T-helper 1 cell treated with Interleukin-12 subunit alpha and Interleukin-12 subunit beta and Interleukin-4 antibody, amounts not matched to agents 30 μg/mL and 1 μg/mL, for 36 hours (primary cell): ENCODE results near the gene VIPR2.

ENCODE experiments used
- H3K27ac Mint-ChIP-seq: one replicate; pipeline ENCODE4 v1.8.0; 2021; ENCODE audit warnings: mild to moderate bottlenecking, mixed read lengths
- H3K27me3 Mint-ChIP-seq: one replicate; pipeline ENCODE4 v1.8.0; 2021; ENCODE audit warnings: low read depth, mixed read lengths
- H3K36me3 Mint-ChIP-seq: one replicate; pipeline ENCODE4 v1.8.0; 2021; ENCODE audit warnings: low read depth, mixed read lengths
- H3K4me1 Mint-ChIP-seq: one replicate; pipeline ENCODE4 v1.8.0; 2021; ENCODE audit warnings: low read depth, mixed read lengths
- H3K4me3 Mint-ChIP-seq: one replicate; pipeline ENCODE4 v1.8.0; 2021; ENCODE audit warnings: mild to moderate bottlenecking, moderate library complexity, mixed read lengths
- H3K9me3 Mint-ChIP-seq: one replicate; pipeline ENCODE4 v1.8.0; 2021; ENCODE audit warnings: mixed read lengths

The VIPR2 gene

DNA sequence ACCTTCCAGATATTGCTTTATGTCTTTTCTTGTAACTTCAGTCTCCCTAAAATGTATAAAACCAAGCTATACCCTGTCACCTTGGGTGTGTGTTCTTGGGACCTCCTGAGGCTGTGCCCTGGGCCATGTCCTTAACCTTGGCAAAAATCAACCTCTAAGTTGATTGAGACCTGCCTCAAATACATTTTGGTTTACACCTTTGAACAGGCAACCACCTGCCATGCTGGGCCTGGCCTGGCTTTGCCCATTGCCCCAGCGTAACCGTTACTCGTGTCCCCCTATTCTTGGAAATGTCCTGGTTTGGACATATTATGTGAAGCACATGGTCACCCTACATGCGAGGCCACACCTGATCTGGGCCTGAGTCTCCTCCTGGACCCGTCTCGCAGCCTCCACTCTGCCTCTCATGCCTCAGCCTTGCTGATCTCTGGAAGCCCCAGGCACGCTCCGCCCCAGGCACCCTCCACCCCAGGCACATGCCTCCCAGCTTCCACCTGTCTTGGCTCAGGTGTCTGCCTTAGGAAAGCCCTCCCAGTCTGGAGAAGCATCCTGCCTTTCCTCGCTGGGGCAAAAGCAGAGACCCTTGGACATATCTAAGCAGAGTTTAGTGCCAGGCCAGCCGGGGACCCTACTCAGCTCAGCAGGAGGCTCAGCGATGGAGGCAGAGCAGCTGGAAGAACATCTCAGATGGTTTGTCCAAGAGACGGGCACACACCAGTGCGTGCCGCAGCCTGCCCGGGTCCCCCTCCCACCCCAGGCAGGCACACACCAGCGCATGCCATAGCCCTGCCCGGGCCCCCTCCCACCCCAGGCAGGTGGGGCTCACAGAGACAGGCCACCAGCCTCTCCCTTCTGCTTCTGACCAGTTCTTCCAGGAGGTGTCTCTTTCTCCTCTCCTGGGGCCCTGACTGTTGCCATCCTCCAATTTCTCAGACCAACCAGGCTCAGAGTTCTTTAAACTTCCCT lies 4.0 kb upstream of the VIPR2 start:
- Mint-ChIP-seq H3K36me3 (no peaks in the 10 kb centered on the region), H3K9me3 (no peaks in the 10 kb centered on the region), H3K27ac (no peak overlapping the region), H3K4me3 (no peak overlapping the region), H3K27me3 (peaks cover 10% of the 10 kb centered on the region), H3K4me1 (no peaks in the 10 kb centered on the region)

DNA sequence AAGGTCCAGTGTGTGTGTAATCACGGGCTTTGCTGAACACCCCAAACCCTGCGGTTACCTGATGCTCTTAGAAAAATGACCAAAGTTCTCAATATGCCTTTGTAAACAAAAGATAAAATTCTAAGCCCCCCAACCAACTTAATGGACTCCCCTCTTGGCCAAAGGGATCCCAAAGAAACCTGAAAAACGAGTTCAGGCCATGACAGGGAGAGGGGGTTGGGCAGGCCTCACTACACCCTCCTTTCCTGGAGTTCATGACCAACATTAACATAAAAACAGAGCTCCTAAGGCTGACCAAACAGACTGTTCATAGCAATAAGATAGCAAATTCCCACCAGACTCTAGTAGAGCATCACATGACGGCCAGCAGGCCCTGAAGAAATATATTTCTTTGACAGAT lies 3.0 kb upstream of the VIPR2 start:
- Mint-ChIP-seq H3K9me3 (no peaks in the 10 kb centered on the region), H3K4me3 (no peak overlapping the region), H3K27me3 (peaks cover 19% of the 10 kb centered on the region), H3K36me3 (no peaks in the 10 kb centered on the region), H3K4me1 (peaks cover 2% of the 10 kb centered on the region), H3K27ac (no peak overlapping the region)

DNA sequence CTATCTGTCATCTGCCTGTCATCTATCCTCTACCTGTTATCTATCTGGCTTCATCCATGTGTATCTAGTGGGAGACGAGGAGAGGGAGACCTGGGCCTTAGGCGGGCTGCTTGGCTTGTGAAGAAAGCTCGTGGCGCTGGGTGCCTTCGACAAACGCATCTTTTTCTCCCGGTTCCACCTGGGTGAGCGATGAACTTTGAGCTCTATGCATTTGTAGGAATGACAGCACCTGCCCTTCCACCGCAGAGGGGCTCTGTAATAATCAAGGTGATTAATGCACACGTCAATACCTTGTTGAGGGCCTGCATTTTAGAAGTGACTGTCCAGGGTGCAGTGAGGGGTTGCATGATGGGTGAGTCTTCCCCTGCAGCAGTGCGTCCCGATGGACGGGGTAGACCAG lies 2.6 kb upstream of the VIPR2 start:
- no peak overlapping the region for H3K4me3 Mint-ChIP-seq
- H3K9me3 Mint-ChIP-seq = no peaks in the 10 kb centered on the region
- H3K4me1 Mint-ChIP-seq = peaks cover 2% of the 10 kb centered on the region
- no peaks in the 10 kb centered on the region for H3K36me3 Mint-ChIP-seq
- peaks cover 20% of the 10 kb centered on the region for H3K27me3 Mint-ChIP-seq
- H3K27ac Mint-ChIP-seq = no peak overlapping the region

DNA sequence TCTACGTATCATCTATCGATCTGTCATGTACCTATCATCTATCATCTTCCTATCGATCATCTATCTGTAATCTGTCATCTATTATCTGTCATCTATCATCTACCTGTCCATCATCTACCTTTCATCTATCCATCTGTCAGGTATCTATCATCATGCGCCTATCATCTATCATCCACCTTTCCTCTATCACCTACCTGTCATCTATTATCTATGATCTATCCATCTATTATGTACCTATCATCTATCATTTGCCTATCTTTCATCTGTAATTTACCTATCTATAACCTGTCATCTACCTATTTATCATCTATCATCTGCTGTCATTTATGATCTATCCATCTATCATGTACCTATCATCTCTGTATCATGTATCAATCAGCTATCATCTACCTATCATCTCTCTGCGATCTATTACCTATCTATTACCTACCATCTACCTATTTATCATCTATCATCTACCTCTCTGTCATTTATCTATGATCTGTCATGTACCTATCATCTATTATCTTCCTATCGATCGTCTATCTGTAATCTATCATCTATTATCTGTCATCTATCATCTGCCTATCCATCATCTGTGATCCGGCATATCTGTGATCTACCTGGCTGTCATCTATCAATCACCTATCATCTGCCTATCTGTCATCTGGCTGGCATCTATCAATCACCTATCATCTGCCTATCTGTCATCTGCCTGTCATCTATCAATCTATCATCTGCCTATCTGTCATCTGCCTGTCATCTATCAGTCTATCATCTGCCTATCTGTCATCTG lies 1.6 kb upstream of the VIPR2 start:
- Mint-ChIP-seq H3K4me3 (no peak overlapping the region), H3K27ac (no peak overlapping the region), H3K9me3 (no peaks in the 10 kb centered on the region), H3K27me3 (peaks cover 25% of the 10 kb centered on the region), H3K36me3 (no peaks in the 10 kb centered on the region), H3K4me1 (peaks cover 2% of the 10 kb centered on the region)

DNA sequence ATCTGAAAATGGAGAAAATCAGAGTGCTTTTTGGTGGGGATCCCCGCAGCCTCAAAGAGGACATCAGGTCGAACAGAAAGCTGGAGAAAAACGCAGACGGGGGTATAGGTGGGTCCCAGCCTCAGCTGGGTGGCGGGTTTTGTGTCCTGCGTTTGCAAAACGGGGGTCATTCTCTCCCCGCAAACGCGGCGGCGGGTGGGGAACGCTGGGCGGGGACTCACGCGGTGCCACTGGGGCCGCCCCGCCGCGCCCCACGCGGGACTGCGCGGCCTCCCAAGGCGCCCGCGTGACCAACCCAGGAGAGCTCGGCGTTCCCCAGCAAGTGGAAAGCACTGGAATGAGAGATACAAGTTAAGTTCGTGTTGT lies 806 bp upstream of the VIPR2 start:
- peaks cover 28% of the 10 kb centered on the region for H3K27me3 Mint-ChIP-seq
- H3K27ac Mint-ChIP-seq = no peak overlapping the region
- no peaks in the 10 kb centered on the region for H3K9me3 Mint-ChIP-seq
- peak overlapping the region; percentile 30 for H3K4me3 Mint-ChIP-seq
- H3K36me3 Mint-ChIP-seq = no peaks in the 10 kb centered on the region
- peaks cover 2% of the 10 kb centered on the region for H3K4me1 Mint-ChIP-seq

DNA sequence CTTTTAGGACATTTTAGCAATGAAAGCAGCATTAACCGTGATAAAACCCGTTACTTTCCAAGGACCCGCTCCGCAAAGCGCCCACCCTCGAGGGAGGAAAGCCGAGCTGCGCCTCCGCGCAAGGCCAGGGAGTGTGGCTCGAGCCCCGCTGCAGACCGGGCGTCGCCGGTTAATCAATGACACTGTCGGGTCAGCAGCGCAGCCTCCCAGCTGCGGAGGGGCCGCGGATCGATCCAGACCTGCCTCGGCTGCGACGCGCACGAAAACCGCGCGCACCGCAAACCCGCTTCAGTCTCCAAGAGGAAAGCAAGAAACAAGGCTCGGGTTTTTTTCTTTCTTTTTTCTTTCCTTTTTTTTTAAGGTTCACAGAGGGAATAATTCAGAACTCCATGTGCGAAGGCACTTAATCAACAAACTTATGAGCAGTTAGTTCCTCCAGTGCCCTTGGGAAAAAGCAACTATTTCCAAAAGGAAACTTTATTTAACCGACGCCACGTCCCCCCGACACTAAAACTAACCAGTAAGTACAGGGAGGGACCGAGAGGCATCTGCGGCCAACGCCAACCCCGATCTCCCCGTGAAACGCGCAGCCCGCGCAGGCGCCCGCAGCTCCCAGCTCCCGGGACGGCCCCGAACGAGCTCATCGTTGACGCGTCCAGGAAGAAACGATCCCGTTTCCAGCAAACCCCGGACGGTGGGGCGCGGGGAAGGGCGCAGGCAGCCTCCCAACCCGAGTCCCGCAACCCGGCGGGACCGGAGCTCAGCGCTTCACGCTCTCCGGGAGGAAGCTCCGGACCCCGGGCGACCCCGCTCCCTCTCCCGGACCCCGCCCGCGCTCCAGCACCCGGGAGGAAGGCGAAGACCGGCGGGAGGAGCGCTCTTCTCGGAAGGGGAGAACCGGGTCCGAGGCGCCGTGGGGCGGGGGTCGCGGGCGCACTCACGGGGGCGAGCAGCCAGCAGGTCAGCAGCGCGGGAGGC lies 598 bp downstream of the VIPR2 start:
- Mint-ChIP-seq H3K4me1 (peaks cover 2% of the 10 kb centered on the region), H3K9me3 (no peaks in the 10 kb centered on the region), H3K27ac (no peak overlapping the region), H3K4me3 (peak overlapping the region; percentile 42), H3K27me3 (peaks cover 28% of the 10 kb centered on the region), H3K36me3 (no peaks in the 10 kb centered on the region)

DNA sequence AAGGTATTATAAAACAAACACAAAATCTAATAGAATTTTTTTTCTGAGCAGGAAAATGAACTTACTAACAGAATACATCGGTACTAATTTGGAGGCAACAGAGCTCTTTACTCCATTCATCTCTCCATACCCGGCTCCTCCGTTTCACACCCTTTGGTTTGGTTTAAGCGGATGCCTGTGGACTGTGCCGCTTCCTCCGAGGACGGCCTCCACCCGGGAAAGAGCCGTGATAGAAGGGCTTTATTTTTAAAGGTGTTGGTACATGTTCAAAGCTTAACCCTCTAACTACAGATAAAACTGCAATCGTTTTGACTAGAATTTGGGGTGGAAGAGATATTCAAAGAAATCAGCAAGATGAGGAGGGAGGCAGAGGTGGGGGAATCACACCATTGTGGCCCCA lies 1.9 kb downstream of the VIPR2 start:
- no peaks in the 10 kb centered on the region for H3K9me3 Mint-ChIP-seq
- peak overlapping the region; percentile 2 for H3K4me3 Mint-ChIP-seq
- peaks cover 2% of the 10 kb centered on the region for H3K4me1 Mint-ChIP-seq
- peaks cover 28% of the 10 kb centered on the region for H3K27me3 Mint-ChIP-seq
- H3K36me3 Mint-ChIP-seq = no peaks in the 10 kb centered on the region
- H3K27ac Mint-ChIP-seq = no peak overlapping the region

DNA sequence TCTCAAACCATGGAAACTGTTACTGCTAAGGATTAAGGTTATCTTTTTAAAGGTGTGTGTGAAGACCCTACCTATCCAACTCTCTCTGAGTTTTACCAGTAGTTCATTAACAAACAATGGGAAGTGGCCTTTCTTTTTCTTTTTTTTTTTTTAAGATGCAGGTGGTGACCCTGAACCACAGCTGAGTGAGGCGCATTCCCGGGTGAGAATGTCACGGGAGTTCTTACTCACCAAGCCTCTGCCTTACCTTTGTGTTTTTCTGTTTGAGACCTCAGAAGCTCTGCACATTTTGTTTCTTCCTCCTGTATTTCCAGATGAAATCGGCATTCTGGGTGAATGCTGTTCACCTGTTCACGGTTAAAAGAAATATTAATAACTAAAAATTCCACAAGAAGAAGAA lies 2.5 kb downstream of the VIPR2 start:
- Mint-ChIP-seq H3K4me1 (peaks cover 2% of the 10 kb centered on the region), H3K27ac (no peak overlapping the region), H3K27me3 (peaks cover 28% of the 10 kb centered on the region), H3K36me3 (no peaks in the 10 kb centered on the region), H3K4me3 (no peak overlapping the region), H3K9me3 (no peaks in the 10 kb centered on the region)

DNA sequence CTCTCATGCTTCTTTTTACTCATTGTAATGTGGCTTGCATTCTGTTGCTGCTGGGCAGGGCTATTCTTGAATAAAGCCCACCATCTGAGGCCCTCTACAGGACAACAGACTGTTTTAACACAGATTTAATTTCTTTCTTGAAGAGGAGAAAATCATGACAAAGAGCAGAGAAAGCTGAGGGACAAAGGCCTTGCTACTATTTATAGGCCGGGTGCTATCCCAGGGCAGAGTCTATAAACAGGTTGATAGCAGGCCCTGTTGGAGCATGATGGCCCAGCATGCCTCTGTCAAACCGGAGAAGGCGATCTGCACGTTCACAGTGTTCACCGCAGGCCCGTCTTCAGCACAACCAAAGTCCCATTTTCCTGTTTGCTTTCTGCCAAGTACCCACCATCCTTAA lies 3.0 kb downstream of the VIPR2 start:
- Mint-ChIP-seq H3K36me3 (no peaks in the 10 kb centered on the region), H3K27ac (no peak overlapping the region), H3K4me3 (no peak overlapping the region), H3K27me3 (peaks cover 28% of the 10 kb centered on the region), H3K4me1 (peaks cover 2% of the 10 kb centered on the region), H3K9me3 (no peaks in the 10 kb centered on the region)

DNA sequence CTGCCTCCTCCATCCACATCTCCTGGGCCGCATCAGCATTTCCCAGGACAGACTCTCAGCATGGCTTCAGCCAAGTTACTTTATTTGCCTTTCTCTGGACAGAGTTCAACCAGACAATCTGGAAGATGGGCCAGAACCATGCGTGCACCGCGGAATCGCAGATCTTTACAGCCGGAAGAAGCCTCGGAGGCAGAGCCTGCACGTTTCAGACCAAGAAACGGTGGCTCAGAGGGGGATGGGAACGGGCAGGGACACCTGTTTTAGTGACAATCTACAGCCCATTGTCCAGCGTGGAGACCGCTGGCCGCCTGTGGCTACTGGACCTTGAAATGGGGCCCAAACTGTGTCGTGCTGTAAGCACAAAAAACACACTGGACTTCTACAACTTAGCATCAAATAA lies 3.5 kb downstream of the VIPR2 start:
- no peak overlapping the region for H3K4me3 Mint-ChIP-seq
- H3K9me3 Mint-ChIP-seq = no peaks in the 10 kb centered on the region
- H3K27me3 Mint-ChIP-seq = peaks cover 28% of the 10 kb centered on the region
- peaks cover 2% of the 10 kb centered on the region for H3K4me1 Mint-ChIP-seq
- no peaks in the 10 kb centered on the region for H3K36me3 Mint-ChIP-seq
- H3K27ac Mint-ChIP-seq = no peak overlapping the region

DNA sequence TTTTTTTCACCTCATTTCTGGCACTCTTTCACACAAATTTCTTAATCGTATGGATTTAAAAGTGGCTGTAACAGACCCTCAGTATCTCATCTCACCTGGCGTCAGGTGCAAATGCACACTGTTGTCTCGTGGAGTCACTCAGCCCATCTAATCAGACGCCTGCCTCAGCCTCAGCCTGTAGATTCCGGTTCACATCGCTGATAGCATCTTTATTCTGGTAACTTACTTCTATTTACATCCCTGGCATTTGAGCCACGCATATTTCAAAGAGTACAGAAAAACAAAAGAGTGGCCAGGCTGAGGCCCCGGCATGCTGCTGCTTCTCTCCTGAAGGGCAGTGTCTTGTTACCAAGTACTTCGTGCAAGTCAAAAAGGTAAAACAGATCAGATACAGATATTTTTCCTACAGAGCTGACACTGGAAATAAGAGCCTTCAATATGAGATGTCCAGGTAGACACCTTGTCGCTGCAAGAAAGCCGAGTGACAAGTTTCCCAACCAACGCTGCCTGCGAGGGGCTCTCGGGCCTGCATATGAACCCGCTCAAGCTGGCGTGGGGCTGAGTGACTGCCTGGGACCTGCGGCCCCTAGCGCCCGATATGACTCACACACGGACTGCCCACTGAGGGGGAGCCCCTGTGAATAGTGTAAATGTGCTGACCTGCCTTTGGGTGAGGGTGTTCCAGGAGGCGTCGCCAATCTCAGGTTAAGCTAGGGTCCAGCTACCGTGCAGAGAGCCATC lies 4.3 kb downstream of the VIPR2 start:
- no peak overlapping the region for H3K27ac Mint-ChIP-seq
- H3K4me3 Mint-ChIP-seq = no peak overlapping the region
- H3K9me3 Mint-ChIP-seq = no peaks in the 10 kb centered on the region
- no peaks in the 10 kb centered on the region for H3K36me3 Mint-ChIP-seq
- H3K4me1 Mint-ChIP-seq = peaks cover 2% of the 10 kb centered on the region
- H3K27me3 Mint-ChIP-seq = peaks cover 27% of the 10 kb centered on the region

DNA sequence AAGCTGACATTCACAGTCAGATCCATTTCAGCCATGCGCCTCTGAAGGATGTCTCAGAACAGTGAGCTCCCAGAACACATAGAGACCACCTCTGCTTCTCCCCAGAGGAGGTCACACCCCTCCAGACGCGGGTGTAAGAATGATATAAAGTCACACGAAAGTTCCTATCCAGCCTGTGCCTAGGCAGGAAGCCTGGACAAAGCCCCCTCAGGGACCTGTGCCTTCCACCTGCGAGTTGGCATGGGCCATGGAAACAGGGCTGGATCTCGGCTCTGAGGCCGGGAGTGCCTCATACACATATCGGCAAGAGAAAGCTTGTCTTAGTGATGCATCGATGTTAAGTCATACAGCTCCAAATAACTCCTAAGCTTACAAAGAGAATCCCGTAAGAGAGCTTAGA lies 5.0 kb downstream of the VIPR2 start:
- Mint-ChIP-seq H3K9me3 (no peaks in the 10 kb centered on the region), H3K4me1 (peaks cover 2% of the 10 kb centered on the region), H3K36me3 (no peaks in the 10 kb centered on the region), H3K27ac (no peak overlapping the region), H3K4me3 (no peak overlapping the region), H3K27me3 (peaks cover 24% of the 10 kb centered on the region)

DNA sequence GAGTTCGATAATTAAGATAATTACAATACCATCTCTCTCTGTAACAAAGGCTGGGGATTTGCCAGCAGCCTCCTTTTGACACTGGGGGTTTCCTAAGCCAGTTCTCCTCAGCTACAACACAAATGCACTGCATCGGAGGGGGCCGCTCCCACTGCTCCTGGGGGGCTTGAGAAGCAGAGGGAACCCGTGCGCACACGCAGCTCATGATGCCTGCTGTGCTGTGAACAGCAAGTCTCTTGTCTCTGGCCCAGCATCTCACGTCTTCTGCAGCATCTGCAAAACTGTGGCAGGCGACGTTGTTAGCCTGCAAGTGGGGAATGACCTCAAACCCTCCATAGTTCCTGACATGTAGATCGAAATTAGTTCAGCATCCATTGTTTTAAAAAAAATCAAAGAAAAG lies 5.5 kb downstream of the VIPR2 start:
- no peak overlapping the region for H3K4me3 Mint-ChIP-seq
- peaks cover 2% of the 10 kb centered on the region for H3K4me1 Mint-ChIP-seq

DNA sequence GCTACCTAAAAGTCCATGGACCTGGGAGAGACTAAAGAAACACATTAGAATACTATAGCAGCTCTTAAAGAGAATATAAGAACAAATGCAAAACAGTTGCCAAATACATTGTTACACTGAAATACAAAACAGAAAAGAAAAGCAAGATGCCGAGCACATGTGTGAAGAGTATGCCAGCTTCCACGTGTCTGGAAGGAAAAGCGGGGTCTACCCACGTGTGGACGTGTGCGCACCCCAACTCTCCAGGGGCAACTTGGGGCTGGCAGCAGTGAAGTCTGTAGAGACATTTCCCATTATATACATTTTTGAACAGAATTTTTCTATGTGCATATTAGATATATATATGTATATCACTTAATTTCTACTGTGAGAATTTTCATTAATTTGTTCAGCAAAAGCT lies 6.2 kb downstream of the VIPR2 start:
- Mint-ChIP-seq H3K4me1 (peaks cover 2% of the 10 kb centered on the region), H3K27me3 (peaks cover 16% of the 10 kb centered on the region), H3K4me3 (no peak overlapping the region), H3K36me3 (no peaks in the 10 kb centered on the region), H3K27ac (no peak overlapping the region), H3K9me3 (no peaks in the 10 kb centered on the region)

More for the DNA sequence above, 5.5 kb downstream of the VIPR2 start:
- Mint-ChIP-seq H3K27ac (no peak overlapping the region), H3K27me3 (peaks cover 23% of the 10 kb centered on the region), H3K9me3 (no peaks in the 10 kb centered on the region), H3K36me3 (no peaks in the 10 kb centered on the region)
